Stimulated activated CD8-positive, alpha-beta memory T cell treated with anti-CD3 and anti-CD28 coated beads, Interleukin-15, amount 100 ng/mL, for 4 hours (primary cell): Measurements from ENCODE around the gene TSPAN11.

Experiments used
- DNase-seq, 2 donors: peaks; one replicate each; pipeline ENCODE4 v3.0.0-alpha.2; 2020; ENCODE audit warnings: low read depth in 2 of 2

Gene TSPAN11

DNA sequence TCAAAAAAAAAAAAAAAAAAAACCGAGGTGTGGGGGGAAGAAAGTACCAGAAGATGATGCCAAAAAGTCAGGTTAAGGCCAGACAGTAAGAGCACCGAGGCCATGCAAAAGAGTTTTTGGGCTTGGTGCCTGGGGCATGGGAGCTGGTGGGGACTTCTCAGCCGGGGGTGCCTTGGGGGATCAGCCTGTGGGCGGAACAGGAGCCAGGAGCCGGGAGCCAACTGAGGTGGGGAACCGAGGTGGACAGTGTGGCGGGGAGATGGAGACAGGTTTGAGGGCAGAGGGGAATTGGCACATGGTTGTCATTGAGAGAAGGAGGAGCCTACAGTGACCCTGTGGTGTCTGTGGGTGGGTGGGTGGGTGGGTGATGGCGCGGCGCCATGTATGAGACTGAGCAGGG is 33.2 kb downstream of the TSPAN11 start:
- no peak for DNase-seq

DNA sequence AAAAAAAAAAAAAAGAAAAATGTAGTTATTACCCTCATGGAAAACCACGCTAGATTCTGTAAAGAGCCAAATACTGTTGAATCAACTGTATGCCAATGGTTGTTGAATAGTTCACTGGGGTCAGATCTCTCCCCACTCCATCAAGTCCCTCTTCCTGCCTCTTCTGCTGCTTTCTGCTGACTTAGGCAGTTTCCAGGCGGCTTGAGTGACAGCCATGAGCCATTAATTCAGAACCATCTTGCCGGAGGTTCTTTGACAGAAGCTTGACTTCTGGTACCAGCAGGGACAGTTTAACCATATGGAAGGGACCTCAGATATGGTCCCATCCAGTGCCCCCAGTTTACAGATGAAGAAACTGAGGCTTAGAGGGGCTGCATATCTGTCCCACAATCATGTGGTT is 34.5 kb downstream of the TSPAN11 start:
- no peak for DNase-seq

GRCh38 chr12:30962047-30962446 is 35.5 kb downstream of the TSPAN11 start:
- DNase-seq, result no peak

GRCh38 chr12:30963709-30964564 is 37.4 kb downstream of the TSPAN11 start:
- DNase-seq, result no peak

DNA sequence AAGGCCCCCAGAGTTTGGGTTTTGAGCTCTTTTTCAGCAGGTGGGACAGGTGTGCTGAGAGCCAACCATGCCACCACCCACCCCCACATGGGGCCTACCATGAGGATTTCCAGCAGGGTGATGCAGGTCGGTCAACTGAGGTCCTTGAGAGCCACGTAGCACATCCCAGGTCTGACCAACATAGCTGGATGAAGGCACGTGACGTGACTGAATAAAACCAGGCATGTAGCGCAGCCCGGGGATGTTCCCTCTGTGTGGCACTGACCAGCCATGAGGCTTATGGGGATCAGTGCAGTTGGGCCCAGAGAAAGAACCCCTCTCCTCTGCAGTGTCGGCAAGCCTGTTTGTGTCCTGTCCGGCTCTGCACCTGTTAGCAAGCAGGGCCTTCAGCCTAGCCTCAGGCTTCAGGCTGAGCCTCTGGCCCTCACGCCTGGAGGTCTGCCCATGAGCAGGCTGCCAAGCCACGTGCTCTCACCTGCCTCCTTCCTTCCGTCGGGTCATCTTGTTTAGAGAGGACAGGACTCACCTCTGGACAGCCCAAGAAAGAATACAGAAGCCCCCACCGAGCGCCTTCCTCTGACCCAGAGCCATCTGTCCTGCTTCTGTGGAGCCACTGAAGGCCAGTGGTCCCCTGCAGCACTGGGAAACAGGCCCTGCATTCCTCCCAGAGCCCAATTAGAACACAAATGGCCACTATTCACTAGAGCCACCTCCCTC is 38.5 kb downstream of the TSPAN11 start:
- DNase-seq, result no peak

DNA sequence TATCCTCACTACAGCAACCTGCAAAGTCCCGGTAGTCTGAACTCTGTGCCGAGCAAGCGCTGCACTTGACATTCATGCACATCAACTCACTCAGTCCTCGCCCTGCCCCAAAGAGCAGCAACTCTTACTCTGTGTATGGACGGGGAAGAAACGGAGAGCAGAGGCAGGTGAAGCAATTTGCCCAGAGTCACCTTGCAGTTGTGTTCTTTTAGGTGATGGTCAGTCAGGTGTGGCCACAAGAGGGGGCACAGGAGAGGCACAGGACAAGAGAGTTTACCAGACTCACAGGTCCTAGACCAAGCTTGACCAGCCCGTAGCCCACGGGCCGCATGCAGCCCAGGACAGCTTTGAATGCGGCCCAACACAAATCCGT is 39.1 kb downstream of the TSPAN11 start:
- DNase-seq, result no peak

DNA sequence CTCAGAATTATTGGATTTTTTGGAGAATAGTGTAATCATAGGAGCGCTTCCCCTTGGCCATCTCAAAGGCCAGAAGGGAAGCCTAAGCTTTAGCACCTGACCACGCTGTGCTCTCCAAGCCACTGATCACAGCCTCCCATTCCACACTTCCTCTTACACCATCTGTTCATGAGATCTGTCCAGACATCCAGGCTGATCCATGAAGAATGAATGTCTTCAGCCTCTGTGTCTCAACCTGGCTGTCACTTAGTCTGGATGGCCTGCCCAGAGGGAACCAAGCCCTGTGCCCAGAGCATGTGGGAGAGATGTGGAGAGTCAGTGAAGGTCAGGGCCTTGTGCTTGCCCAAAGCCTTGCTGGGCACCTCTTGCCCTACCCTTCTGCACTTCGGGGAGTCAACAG is 40.5 kb downstream of the TSPAN11 start:
- DNase-seq, result no peak

DNA sequence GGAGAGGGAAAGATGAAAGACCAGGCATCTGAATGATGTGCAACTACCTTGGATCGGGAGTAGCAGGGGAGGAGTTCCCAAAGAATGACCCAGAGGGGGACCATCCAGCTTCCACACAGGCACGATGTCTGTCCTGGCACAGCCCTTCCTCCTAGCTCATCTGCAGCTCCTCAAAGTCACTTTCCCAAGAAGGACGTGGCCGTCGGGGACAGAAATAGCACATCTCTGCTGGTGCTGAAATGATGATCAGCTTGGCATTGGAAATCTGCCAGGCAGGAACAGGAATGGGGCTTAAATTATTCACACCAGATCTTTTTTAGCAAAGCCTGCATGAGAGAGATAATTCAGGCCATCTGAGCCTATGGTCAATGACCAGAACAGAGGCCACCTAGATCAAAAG is 41.7 kb downstream of the TSPAN11 start:
- no peak for DNase-seq

- no peak for DNase-seq
Observed at GRCh38 chr12:30969006-30969405, 42.5 kb downstream of the TSPAN11 start.

DNA sequence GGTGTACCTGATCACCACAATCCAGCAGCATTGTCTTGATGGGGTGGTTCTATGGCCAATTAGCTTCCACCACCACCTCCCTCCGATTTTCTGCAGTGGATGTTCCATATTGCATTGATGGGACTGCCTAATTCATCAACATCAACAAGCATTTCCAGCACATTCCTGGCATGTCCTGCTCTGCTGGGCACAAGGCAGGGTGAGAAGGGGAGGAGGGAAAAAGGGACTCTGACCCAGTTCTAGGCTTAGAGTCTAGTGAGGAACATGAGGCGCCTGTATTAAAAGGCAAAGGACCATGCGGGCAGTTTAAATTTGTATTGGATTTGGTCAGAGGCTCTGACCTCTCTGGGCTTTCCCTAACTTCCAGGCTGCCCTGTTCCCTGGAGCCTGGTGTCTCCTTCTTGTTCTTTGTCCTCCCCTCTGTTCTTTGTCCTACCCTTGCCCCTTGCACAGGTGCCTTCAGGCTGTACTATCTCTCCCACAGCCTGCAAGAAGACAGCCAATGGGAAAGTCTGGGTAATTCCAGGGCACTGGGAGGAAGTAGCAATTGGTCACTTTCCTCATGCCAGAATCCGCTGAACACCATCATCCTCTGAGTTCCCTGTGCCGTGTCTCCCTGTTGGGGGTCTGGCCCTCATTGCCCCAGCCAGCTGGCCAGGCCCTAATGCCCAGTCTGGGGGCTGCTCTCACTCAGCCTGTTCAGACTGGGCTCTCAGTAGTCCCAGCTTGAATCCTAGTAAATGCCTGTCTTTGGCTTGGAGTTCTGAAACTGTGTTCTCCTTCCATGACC is 43.3 kb downstream of the TSPAN11 start:
- no peak for DNase-seq

- DNase-seq, result no peak
Observed at GRCh38 chr12:30970559-30971197, 44.1 kb downstream of the TSPAN11 start.

DNA sequence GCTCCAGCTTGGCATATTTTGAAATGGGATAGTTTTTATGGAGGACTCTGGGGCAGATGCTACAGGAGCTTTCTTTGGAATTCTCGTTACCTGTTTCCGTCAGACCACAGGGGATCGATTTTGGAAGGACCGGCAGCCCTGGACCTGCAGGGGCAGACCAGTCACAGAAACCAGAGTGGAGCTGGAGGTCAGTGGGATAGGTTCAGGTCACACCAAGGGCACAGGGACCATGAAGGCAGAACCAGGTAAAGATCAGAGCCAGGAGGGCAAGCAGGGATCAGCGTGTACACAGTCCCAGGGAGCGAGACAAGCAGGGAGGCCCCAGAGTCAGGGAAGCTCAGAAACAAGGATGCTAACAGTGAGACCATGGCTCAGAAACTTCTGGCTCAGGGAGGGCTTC is 45.5 kb downstream of the TSPAN11 start:
- DNase-seq, result no peak

- no peak for DNase-seq
Observed at GRCh38 chr12:30973175-30973574, 46.6 kb downstream of the TSPAN11 start.

DNA sequence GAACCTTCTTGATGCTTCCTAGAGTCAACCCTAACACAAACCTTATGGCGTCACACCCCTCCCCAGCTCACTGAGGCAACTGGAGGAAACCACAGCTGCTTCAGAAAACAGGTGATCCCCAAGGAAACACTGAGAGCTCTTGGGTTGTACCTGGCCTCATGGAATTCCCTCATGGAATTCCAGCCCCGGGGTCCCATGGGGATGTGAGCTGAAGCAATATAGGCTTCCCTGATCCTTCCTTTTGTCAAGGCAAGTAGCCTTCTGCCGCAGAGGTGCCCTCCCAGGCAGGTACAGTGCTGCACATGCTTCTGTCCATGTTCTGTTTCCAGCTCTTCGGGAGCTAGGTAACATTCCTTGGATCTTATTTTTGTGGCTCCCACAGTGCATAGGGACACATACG is 47.3 kb downstream of the TSPAN11 start:
- no peak for DNase-seq

- no peak for DNase-seq
Observed at GRCh38 chr12:30974746-30975500, 48.4 kb downstream of the TSPAN11 start.

DNA sequence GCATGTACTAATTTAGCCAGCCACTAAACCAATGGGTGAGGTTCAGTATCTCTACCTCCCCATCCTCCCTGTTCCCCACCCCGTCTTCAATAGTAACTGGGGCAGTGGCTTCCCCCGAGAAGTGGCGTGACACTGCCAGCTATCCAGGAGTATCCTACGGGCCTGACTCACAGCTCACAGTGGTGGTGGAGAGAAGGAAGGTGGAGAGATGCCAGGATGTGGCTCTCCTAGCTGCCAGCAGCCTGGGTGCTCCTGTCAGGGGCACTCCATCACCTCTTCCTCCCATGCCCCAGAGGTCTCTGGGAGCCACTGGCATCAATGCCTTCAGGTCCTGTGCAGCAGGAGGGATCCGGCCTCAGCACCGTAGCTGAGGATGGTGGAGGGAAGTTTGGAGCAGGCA is 49.0 kb downstream of the TSPAN11 start:
- no peak for DNase-seq

DNA sequence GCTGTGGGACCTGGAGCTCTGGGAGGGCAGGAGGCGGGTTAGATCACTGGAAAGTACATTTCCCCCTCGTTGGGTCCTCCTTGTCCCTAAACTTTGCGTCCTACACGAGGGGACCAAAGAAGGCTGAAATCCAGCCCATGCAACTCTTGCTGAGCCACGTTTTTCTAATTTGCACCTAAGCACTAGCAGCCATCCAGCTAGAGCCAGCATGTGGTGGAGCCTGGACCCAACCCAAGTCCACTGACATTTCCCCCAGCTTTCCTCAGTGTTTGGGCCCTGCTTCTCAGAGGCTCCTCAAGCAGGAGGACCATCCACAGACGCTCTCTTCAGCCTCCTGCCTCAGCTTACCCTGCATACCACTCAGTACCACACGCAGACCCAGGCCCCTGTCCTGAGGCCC is 49.7 kb downstream of the TSPAN11 start:
- no peak for DNase-seq

DNA sequence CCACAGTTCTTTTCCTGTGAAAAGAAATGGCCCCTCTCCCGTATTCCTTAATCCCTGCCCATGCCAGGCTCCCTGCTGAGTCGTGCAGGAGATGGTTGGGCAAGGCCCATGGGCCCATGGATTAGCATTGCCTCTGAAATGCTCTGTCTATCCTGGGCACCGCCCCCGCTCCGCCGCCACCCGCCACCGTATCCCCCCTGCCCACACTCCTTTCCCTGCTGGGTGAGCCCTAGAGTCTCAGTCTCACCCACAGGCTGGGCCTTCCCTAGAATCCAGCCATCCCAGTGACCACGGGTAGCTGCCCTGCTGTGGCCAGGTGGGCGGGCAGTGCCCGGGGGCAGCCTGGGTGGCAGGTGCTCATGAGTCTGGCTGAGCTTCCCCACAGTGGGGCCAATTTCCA is 50.6 kb downstream of the TSPAN11 start:
- no peak for DNase-seq

DNA sequence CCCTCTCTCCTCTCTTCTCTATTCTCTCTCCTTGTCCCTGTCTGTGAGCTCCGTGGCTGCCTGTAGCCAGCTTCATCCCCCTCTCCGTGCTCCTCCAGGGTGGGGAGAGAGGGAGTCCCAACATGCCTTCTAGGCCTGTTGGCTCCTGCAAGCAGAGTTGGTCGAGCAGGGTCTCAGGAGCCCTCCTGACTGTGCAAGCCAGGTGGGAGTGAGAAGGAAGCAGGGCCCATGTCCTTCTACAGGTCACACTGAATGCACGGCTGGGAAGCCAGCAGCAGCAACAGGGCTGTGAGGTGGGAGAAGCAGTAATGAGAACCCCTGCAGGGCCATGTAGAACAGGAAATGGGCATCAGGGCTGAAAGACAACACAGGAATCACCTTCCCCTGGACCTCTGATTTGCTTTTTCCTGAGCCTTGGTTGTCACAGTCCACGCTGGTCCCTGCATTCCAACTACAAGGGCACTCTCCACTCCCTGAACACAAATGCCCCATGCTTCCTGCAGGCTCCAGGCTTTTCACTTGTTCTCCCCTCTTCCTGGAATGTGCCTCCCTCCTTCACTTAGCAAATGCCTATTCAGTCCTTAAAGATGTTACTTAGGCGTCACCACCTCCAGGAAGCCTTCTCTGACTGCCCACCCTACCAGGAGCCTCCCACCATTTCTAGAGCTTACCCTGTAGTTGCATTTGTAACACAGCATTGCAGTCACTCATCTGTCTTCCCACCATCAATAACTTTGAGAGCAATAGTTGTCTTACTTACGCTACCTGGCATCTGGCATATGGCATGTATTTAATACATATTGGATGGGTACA is 51.2 kb downstream of the TSPAN11 start:
- no peak for DNase-seq

DNA sequence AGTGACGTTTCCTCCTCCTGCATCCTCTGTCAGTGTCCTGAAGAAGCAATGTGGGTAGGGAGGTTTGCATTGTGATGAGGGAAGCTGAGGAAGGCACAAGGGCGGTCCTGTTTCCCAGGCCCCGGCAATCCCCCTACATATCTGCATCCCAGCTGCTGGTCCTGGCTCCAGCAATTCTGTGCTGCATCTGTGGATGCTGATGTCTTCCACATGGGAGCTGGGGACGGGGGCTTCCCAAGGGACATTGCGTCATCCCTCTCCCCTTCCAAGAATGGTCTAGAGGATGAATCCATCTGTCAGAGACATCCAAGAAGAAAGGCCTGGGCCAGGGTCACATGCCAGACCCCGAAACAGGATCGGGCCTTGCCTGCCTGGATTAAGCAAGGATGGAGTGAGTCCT is 52.1 kb downstream of the TSPAN11 start:
- DNase-seq, result no peak
